GM21526 (cell line): ENCODE results near the gene CDH23.
"Not testable (repeated sequence)": the region's sequence is repeated elsewhere in the genome, so short reads cannot be mapped to it uniquely, and the experiment has no call there.

Experiments
- ATAC-seq: cut with Tn5 transposase; IDR thresholded peaks from one replicate; pipeline ENCODE4 v1.9.1; 2021; ENCODE audit warnings: moderate library complexity; ENCODE audit not compliant: unreplicated experiment, low FRiP score

The CDH23 gene

GRCh38 chr10:71396711-71397295 lies at the start of gene CDH23:
TSS of gene CDH23 (plus strand) at chr10:71396920. CDS start at chr10:71439832, 42,912 bp downstream.
- no peak for ATAC-seq

GRCh38 chr10:71347587-71348395 lies 48.9 kb upstream of the CDH23 start:
- no peak for ATAC-seq

GRCh38 chr10:71348850-71349249 lies 47.9 kb upstream of the CDH23 start:
- ATAC-seq = no peak

GRCh38 chr10:71349406-71349805 lies 47.3 kb upstream of the CDH23 start:
- ATAC-seq = no peak

- no peak for ATAC-seq
These were observed 45.6 kb upstream of the CDH23 start for GRCh38 chr10:71351087-71351486.

- no peak for ATAC-seq
These were observed 44.9 kb upstream of the CDH23 start for GRCh38 chr10:71351628-71352319.

- no peak for ATAC-seq
These were observed 43.1 kb upstream of the CDH23 start for GRCh38 chr10:71353639-71354038.

- no peak for ATAC-seq
These were observed 41.9 kb upstream of the CDH23 start for GRCh38 chr10:71354776-71355175.

- no peak for ATAC-seq
These were observed 40.8 kb upstream of the CDH23 start for GRCh38 chr10:71355886-71356285.

- ATAC-seq = no peak
These were observed 38.9 kb upstream of the CDH23 start for GRCh38 chr10:71357792-71358265.

GRCh38 chr10:71358277-71358676 lies 38.4 kb upstream of the CDH23 start:
- ATAC-seq = no peak

GRCh38 chr10:71358906-71359305 lies 37.8 kb upstream of the CDH23 start:
- ATAC-seq = not testable (repeated sequence)

- ATAC-seq = peak; percentile 62
These were observed 37.2 kb upstream of the CDH23 start for GRCh38 chr10:71359364-71360046.

GRCh38 chr10:71360735-71361134 lies 36.0 kb upstream of the CDH23 start:
- no peak for ATAC-seq

GRCh38 chr10:71361581-71361980 lies 35.1 kb upstream of the CDH23 start:
- no peak for ATAC-seq

GRCh38 chr10:71362141-71362540 lies 34.6 kb upstream of the CDH23 start:
- no peak for ATAC-seq

GRCh38 chr10:71363936-71364335 lies 32.8 kb upstream of the CDH23 start:
- ATAC-seq = no peak

- no peak for ATAC-seq
These were observed 31.4 kb upstream of the CDH23 start for GRCh38 chr10:71365366-71365765.

- no peak for ATAC-seq
These were observed 30.0 kb upstream of the CDH23 start for GRCh38 chr10:71366690-71367089.

GRCh38 chr10:71367271-71367670 lies 29.4 kb upstream of the CDH23 start:
- ATAC-seq = no peak

- ATAC-seq = no peak
These were observed 28.5 kb upstream of the CDH23 start for GRCh38 chr10:71368176-71368575.
